ENCODE measurements around the gene COQ3. TPM values are rescaled to one million over a fixed set of nuclear protein-coding genes. Genes with fewer than 3 reads are reported as not detected.

Gene COQ3, protein sequence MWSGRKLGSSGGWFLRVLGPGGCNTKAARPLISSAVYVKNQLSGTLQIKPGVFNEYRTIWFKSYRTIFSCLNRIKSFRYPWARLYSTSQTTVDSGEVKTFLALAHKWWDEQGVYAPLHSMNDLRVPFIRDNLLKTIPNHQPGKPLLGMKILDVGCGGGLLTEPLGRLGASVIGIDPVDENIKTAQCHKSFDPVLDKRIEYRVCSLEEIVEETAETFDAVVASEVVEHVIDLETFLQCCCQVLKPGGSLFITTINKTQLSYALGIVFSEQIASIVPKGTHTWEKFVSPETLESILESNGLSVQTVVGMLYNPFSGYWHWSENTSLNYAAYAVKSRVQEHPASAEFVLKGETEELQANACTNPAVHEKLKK
- 8.9 TPM for polyA plus RNA-seq

DNA sequence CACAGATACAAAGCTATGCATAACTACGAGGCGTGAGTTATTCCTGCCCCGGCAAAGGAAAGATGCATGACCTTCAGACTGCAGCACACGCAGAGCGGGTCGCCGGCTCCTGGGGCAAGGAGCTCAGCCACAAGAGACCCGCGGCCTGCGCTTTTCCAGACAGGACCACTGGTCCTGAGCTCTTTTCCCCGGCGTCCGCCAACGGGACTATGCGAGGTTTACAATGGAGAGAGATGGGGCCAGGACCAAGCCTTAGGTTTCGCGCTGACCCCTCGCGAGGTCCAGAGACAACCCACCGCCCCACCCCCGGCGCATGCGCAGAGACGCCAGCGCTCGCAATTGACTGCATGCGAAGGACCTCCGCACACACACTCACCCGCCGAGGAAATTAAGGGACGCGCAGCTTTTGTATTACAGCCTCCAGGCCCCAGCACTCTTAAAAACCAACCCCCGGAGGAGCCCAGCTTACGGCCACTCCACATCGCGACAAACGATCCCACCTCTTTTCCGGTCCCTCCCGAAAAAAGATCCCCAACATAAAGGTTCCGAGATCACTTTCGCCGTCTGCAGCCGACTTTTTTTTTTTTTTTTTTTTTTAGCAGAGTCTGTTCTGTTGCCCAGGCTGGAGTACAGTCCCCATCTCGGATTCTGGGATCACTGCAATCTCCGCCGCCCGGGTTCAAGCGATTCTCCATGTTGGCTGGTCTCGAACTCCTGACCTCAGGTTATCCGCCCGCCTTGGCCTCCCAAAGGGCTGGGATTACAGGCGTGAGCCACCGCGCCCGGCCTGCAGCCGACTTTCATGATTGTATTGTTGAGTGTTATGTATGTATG, at the start of gene COQ3:
Gene COQ3, minus strand, starts transcription at position 498 of the 834 bp plus-strand sequence. Its CDS starts 16 bp downstream, at position 482.
- Mint-ChIP-seq H3K27ac (peak within 1 kb of the TSS; percentile 80 to 92 (median 92)), H3K4me1 (peaks cover 11 to 15% (median 14%) of the 10 kb centered on the region in 3 donors), H3K36me3 (peaks cover 3% of the 10 kb centered on the region), H3K27me3 (no peaks in the 10 kb centered on the region), H3K4me3 (peak within 1 kb of the TSS; percentile 91 to 98 (median 98)), H3K9me3 (no peaks in the 10 kb centered on the region)

DNA sequence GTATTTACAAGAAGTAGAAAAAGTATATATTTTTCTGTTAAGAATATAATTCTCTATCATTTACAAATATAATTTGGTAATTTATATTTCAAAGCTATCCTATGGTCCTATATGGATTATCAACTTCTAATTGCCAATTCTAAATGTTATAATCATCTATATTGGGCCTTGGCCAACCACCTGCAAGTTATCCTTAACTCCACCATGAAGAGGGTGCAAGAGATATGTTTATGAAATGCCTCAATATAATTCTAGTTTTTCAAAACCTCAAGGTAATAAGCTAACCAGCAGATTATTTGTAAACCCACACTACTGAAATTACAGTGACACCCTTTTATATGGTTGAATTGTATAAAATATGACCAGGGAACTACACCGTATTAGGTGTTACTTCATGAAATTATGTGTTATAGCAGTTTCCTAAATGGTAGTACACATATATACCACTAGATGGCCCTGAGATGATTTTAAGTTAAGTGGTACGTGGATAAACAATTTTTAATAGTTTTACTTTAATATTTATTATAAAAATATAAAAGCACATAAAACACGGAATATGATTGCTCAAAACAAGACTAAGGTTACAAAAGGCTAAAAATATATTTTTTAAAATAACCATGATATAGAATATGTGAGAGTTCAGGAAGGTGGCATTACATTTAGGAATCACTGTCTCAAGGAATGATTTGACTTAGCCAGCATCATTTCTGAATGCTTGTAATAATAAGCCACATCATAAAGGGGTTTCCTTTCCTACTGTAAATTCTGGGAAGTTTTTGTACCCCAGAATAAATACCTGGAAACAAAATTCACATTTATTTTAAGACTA, 40.9 kb upstream of the COQ3 start:
- Mint-ChIP-seq H3K27ac (no peak overlapping the region), H3K9me3 (no peaks in the 10 kb centered on the region), H3K27me3 (no peaks in the 10 kb centered on the region), H3K4me3 (no peak overlapping the region), H3K4me1 (peaks cover 0 to 4% (median 4%) of the 10 kb centered on the region in 3 donors), H3K36me3 (no peaks in the 10 kb centered on the region)

DNA sequence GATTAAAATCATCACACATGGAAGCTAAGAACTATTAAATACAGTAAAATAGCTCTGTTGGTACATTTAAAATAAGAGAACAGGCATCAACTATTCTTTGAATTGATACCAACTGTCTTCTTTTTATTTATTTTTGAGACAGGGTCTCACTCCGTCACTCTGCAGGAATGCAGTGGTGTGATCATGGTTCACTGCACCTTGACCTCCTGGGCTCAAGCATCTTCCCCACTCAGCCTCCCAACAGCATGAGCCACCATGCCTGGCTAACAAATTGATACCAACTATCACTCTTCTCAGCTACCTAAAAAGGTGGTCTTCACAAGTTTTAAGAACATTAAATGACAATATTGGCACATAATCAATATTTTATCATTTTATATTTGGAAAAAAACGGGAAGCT, 38.9 kb upstream of the COQ3 start:
- Mint-ChIP-seq H3K4me3 (no peak overlapping the region), H3K4me1 (peaks cover 2 to 6% (median 4%) of the 10 kb centered on the region in 3 donors), H3K36me3 (peaks cover 2% of the 10 kb centered on the region), H3K27me3 (no peaks in the 10 kb centered on the region), H3K9me3 (no peaks in the 10 kb centered on the region), H3K27ac (no peak overlapping the region)

DNA sequence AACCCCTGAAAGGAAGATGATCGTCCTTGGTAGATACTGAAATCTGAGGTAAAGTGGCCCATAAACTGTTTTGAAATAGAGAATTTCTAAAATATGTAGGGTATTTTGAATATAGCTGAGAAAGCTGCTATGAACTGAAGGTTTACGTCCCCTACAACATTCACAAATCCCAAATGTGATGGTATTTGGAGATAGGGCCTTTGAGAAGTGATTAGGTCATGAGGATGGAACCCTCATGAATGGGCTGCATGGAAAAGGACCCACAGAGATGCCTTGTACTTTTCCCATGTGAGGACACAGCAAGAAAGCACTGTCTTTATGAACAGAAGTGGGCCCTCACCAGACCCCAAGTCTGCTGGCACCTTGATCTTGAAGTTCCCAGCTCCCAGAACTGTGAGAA, 37.9 kb upstream of the COQ3 start:
- H3K27ac Mint-ChIP-seq: peak overlapping the region in 1 of 3 donors; percentile 71
- H3K4me3 Mint-ChIP-seq: no peak overlapping the region
- H3K27me3 Mint-ChIP-seq: no peaks in the 10 kb centered on the region
- no peaks in the 10 kb centered on the region for H3K9me3 Mint-ChIP-seq
- H3K36me3 Mint-ChIP-seq: peaks cover 2% of the 10 kb centered on the region
- peaks cover 7 to 12% (median 11%) of the 10 kb centered on the region in 3 donors for H3K4me1 Mint-ChIP-seq

DNA sequence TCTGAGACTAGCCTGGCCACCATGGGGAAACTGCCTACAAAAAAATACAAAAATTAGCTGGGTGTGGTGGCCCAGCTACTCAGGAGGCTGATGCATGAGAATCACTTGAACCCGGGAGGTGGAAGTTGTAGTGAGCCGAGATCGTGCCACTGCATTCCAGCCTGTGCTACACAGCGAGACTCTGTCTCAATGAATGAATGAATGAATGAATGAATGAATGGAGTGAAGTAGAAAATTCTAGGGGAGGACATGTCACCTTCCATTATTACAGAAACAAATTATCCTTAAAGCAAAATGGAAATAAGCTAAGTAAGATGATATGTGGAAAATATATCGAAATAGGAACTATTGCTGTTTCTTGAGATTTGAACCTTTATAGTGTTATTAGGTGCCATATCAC, 34.0 kb upstream of the COQ3 start:
- peaks cover 28 to 34% (median 33%) of the 10 kb centered on the region in 3 donors for H3K4me1 Mint-ChIP-seq
- H3K9me3 Mint-ChIP-seq: no peaks in the 10 kb centered on the region
- no peak overlapping the region for H3K4me3 Mint-ChIP-seq
- H3K27me3 Mint-ChIP-seq: no peaks in the 10 kb centered on the region
- H3K27ac Mint-ChIP-seq: no peak overlapping the region
- H3K36me3 Mint-ChIP-seq: peaks cover 2% of the 10 kb centered on the region

DNA sequence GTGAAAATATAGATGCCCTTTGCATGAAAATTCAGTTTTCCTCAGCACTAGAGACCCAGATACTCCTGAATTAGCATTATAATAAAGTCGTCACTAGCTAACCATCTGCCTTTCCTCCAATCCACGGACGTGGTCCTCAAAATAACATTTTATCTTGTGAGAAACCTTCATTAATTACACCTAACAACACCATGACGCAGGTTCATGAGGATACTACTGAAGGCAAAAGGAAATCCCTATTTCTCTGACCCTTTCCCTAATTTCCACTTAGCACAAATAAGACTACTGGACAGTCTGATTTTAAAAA, 32.4 kb upstream of the COQ3 start:
- peak overlapping the region; percentile 93 to 99 (median 98) for H3K4me3 Mint-ChIP-seq
- peaks cover 4% of the 10 kb centered on the region for H3K36me3 Mint-ChIP-seq
- peaks cover 38 to 45% (median 39%) of the 10 kb centered on the region in 3 donors for H3K4me1 Mint-ChIP-seq
- peak overlapping the region; percentile 95 to 100 (median 98) for H3K27ac Mint-ChIP-seq
- H3K9me3 Mint-ChIP-seq: no peaks in the 10 kb centered on the region
- no peaks in the 10 kb centered on the region for H3K27me3 Mint-ChIP-seq

DNA sequence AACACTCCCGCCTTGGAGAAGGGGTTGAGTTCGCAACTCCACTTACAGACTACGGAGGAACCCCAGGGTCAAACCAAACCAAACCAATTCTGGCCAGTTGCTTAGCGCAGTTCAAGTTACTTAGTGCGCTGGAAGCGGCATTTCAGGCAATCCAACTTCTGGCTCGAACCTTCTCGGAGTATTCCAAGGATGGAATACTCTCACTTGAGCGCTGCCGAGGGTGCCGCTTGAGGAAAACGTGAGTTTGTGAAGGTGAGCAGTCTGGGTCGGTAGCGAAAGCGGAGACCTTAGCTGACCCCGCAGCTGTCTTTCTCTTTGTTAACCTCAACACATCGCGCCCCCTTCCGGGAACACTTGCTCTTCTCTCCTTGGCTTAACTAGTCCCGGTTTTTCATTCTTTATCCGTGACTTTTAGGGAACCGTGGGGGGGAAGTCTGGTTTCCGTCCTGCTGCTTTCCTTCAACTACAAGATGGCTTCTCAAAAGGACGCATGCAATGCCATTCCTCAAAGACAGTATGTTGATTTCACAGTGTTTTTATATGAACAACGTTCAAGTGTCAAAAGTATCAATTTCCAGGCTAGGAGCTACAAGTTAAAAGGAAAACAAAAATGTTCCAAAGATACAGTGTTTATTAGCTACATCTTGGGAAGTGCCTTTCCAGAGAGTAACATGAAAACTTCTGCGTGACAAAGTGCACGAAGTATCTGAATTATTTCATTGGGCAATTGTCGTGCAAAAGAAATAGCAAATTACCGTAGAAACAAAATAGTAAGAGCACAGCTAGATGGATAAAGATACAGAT, 31.9 kb upstream of the COQ3 start:
- H3K4me1 Mint-ChIP-seq: peaks cover 43 to 51% (median 44%) of the 10 kb centered on the region in 3 donors
- H3K9me3 Mint-ChIP-seq: no peaks in the 10 kb centered on the region
- H3K36me3 Mint-ChIP-seq: peaks cover 4% of the 10 kb centered on the region
- H3K27ac Mint-ChIP-seq: peak overlapping the region; percentile 95 to 100 (median 98)
- peak overlapping the region; percentile 93 to 99 (median 98) for H3K4me3 Mint-ChIP-seq
- no peaks in the 10 kb centered on the region for H3K27me3 Mint-ChIP-seq

DNA sequence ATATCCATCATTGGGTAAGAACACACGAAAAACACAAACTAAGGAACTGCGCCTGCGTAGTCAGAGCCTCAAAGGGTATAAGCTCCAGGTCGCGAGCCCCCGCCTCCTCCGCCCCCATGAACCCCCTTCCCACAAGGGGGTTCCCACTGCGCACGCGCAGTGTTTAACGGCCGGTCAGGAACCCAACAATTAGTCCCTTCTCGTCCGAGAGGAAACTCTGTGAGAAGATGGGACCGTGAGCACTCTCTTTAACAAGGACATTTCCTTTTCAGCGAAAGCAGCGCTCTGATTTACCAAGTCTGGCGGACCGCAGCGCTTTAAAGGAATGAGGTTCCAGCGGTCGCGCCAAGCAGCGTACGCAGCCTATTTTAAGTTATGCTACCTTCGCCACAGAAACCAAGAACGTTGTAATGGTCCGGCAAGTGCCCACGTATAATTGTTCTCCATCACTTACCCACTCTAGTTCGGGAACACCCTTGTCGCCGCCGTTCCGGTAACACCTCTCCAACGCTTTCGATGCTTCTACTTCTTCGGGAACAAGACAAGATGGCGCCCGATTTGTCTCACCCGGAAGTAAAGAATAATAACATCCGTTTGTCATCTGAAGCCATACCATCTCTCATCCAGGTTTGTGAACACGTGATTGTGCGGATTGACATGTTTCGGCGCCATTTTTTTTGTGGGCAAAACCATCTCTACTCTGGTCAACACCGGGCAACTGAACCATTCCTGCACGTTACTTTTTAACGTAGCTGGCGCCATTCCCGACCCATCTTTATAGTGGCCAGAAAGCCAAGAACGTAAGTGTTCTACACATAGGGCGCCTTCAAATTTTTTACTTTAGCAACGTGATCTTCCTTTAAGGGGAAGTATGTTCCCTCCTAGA, 31.0 kb upstream of the COQ3 start, which contains the start of gene PNISR:
Gene PNISR, minus strand, starts transcription at position 548 of the 886 bp plus-strand sequence. CDS start 10,649 bp downstream, outside the sequence.
- Mint-ChIP-seq H3K36me3 (peaks cover 4% of the 10 kb centered on the region), H3K27me3 (no peaks in the 10 kb centered on the region), H3K4me3 (peak within 1 kb of the TSS; percentile 93 to 99 (median 98)), H3K4me1 (peaks cover 47 to 56% (median 50%) of the 10 kb centered on the region in 3 donors), H3K9me3 (no peaks in the 10 kb centered on the region), H3K27ac (peak within 1 kb of the TSS; percentile 95 to 100 (median 98))

DNA sequence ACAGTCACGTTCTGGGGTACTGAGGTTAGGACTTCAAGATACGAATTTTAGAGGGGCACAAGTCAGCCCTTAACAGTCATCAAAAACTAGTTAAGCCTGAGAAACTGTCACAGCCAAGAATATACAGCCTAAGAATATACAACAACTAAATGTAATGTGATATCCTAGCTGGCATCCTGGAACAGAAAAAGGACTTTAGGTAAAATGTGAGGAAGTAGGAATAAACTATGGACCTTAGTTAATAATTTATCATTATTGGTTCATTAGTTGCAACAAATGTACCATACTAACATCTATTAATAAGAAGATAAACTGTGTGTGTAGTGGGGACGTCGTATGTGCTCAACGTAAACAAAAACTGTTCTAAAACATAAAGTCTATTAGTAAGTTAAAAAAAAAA, 30.0 kb upstream of the COQ3 start:
- H3K4me3 Mint-ChIP-seq: peak overlapping the region; percentile 93 to 99 (median 98)
- no peaks in the 10 kb centered on the region for H3K27me3 Mint-ChIP-seq
- H3K9me3 Mint-ChIP-seq: no peaks in the 10 kb centered on the region
- peaks cover 4% of the 10 kb centered on the region for H3K36me3 Mint-ChIP-seq
- peaks cover 48 to 58% (median 53%) of the 10 kb centered on the region in 3 donors for H3K4me1 Mint-ChIP-seq
- peak overlapping the region; percentile 23 to 98 (median 95) for H3K27ac Mint-ChIP-seq

DNA sequence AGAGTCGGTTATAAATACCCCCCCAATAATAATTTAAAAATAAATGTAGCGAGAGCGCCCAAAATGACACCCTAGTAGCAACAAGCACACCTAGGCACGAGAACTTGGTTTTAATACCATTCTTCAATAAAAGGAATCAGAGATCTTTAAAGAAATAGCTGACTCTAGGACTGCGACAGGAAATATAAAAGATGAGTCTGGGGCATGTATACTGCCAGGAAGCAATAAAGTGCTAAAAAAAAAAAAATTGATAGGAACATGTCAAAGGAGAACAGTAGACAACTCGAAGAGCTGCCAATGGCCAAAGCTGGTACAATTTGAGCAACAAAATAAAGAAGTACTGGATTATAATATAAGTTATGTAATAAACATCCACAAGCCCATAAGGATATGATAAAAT, 28.9 kb upstream of the COQ3 start:
- Mint-ChIP-seq H3K27me3 (no peaks in the 10 kb centered on the region), H3K36me3 (peaks cover 5% of the 10 kb centered on the region), H3K9me3 (no peaks in the 10 kb centered on the region)

DNA sequence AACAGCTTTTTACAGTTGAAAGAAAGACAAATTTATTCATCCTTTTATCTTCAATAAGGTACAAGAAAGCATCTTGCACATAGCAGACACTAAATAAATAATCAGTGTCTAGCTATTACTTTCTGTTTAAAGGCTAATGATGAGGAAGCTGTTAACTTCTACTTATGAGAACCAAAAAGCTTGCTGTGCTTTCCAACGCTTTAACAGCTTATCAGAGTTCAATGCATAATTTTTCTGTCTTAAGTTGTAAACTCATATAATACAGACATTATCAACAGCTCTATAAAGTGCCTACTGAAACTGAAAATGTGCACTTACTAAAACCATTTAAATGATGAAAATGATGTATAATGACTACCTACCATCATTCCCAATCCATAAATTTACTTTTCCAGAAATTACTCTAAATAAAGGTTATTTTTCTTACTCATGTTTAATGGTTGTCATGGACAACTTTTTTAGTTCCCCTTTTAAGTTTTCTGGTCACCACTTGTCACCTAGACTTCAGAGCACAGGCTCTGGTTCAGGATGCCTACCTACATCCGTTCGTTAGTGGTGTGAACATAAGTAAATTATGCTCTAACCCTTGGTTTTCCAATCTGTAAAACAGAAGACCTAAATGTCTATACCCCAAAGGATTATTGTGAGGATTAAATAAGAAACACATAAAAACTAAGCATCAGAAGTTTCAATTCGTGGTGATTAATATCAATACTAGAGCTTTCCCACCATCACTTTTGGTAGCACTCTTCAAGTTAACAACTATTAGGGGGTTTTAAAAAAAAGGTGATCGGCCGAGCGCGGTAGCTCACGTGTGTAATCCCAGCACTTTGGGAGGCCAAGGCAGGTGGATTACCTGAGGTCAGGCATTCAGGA, 23.1 kb upstream of the COQ3 start:
- peaks cover 6% of the 10 kb centered on the region for H3K36me3 Mint-ChIP-seq
- H3K4me1 Mint-ChIP-seq: peaks cover 34 to 43% (median 38%) of the 10 kb centered on the region in 3 donors
- no peaks in the 10 kb centered on the region for H3K9me3 Mint-ChIP-seq
- H3K27me3 Mint-ChIP-seq: no peaks in the 10 kb centered on the region
- peak overlapping the region; percentile 50 to 91 (median 78) for H3K4me3 Mint-ChIP-seq
- peak overlapping the region; percentile 62 to 92 (median 89) for H3K27ac Mint-ChIP-seq

More for the DNA sequence above, 28.9 kb upstream of the COQ3 start:
- Mint-ChIP-seq H3K4me1 (peaks cover 51 to 60% (median 59%) of the 10 kb centered on the region in 3 donors), H3K4me3 (peak overlapping the region; percentile 35 to 97 (median 83)), H3K27ac (peak overlapping the region in 1 of 3 donors; percentile 95)

DNA sequence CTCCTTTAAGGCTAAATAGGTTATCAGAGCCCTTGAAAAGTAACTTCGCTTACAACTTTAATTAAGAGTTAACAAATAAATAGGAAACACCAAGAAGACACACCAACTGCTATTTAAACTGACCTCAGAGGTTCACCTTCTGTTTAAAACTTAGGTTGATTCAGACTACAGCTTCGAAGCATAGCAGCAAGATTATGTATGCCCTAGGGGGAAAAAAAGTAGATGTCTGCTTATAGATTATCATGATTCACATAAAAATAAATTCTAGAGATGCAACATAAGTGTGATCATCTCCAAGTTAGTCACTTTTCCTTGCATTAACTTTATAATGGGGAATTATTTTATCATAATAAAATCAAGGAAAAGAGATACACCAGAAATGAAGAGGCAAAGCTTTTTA, 22.2 kb upstream of the COQ3 start:
- Mint-ChIP-seq H3K36me3 (peaks cover 4% of the 10 kb centered on the region), H3K4me3 (peak overlapping the region in 1 of 4 donors; percentile 58), H3K27me3 (no peaks in the 10 kb centered on the region), H3K27ac (peak overlapping the region in 1 of 3 donors; percentile 47), H3K4me1 (peaks cover 28 to 40% (median 34%) of the 10 kb centered on the region in 3 donors), H3K9me3 (no peaks in the 10 kb centered on the region)

Measured in IgD-negative memory B cell (primary cell).